GM21825 (cell line): ENCODE measurements around the gene WDCP.
"Not testable (repeated sequence)": the region's sequence is repeated elsewhere in the genome, so short reads cannot be mapped to it uniquely, and the experiment has no call there.

Experiments used
- ATAC-seq: cut with Tn5 transposase; IDR thresholded peaks from one replicate; pipeline ENCODE4 v1.9.1; 2021; ENCODE audit warnings: mild to moderate bottlenecking, moderate library complexity; ENCODE audit not compliant: unreplicated experiment

The WDCP gene

GRCh38 chr2:24022975-24023575 is 24.1 kb downstream of the WDCP start:
- no peak for ATAC-seq

GRCh38 chr2:24022324-24022974 is 24.7 kb downstream of the WDCP start:
- no peak for ATAC-seq

- ATAC-seq, result no peak
Measured at GRCh38 chr2:24021122-24021998, 25.8 kb downstream of the WDCP start.

- ATAC-seq, result no peak
Measured at GRCh38 chr2:24020244-24020643, 26.9 kb downstream of the WDCP start.

GRCh38 chr2:24019729-24020128 is 27.5 kb downstream of the WDCP start:
- no peak for ATAC-seq

- no peak for ATAC-seq
Measured at GRCh38 chr2:24018241-24018640, 28.9 kb downstream of the WDCP start.

- ATAC-seq, result no peak
Measured at GRCh38 chr2:24017711-24018110, 29.5 kb downstream of the WDCP start.

GRCh38 chr2:24016853-24017703 is 30.1 kb downstream of the WDCP start:
- no peak for ATAC-seq

GRCh38 chr2:24016376-24016761 is 30.8 kb downstream of the WDCP start:
- ATAC-seq, result no peak

- ATAC-seq, result no peak
Measured at GRCh38 chr2:24015562-24016375, 31.4 kb downstream of the WDCP start.

GRCh38 chr2:24014902-24015301 is 32.3 kb downstream of the WDCP start:
- not testable (repeated sequence) for ATAC-seq

GRCh38 chr2:24012521-24013188 is 34.5 kb downstream of the WDCP start:
- ATAC-seq, result no peak

- no peak for ATAC-seq
Measured at GRCh38 chr2:24011250-24012104, 35.7 kb downstream of the WDCP start.

GRCh38 chr2:24010477-24011249 is 36.5 kb downstream of the WDCP start:
- ATAC-seq, result no peak

GRCh38 chr2:24009680-24010476 is 37.3 kb downstream of the WDCP start, which contains the start of gene MFSD2B:
MFSD2B (plus strand) TSS chr2:24010085; CDS start chr2:24010097, 12 bp downstream.
- ATAC-seq, result no peak

- ATAC-seq, result no peak
Measured at GRCh38 chr2:24009367-24009679, 37.9 kb downstream of the WDCP start.

- no peak for ATAC-seq
Measured at GRCh38 chr2:24008672-24009366, 38.4 kb downstream of the WDCP start.
